SH-SY5Y (cell line): ENCODE results near the gene ELK4.

ENCODE experiments used
- GATA2 ChIP-seq: IDR thresholded peaks from 2 replicates; pipeline ENCODE4 v1.6.1; 2011; ENCODE audit warnings: mild to moderate bottlenecking, low read depth, low read length
- GATA3 ChIP-seq: IDR thresholded peaks from 2 replicates; pipeline ENCODE4 v1.6.1; 2011; ENCODE audit warnings: low read depth, mild to moderate bottlenecking, low read length, moderate library complexity

Gene ELK4

GRCh38 chr1:205589618-205590456 is 42.0 kb downstream of the ELK4 start:
- no peak for TF ChIP-seq GATA3
- no peak for TF ChIP-seq GATA2

GRCh38 chr1:205589046-205589445 is 42.8 kb downstream of the ELK4 start:
- TF ChIP-seq GATA2 (no peak), GATA3 (no peak)

GRCh38 chr1:205588636-205589035 is 43.2 kb downstream of the ELK4 start:
- no peak for TF ChIP-seq GATA3
- no peak for TF ChIP-seq GATA2

GRCh38 chr1:205587581-205587980 is 44.2 kb downstream of the ELK4 start:
- no peak for TF ChIP-seq GATA3
- TF ChIP-seq GATA2, result no peak

DNA sequence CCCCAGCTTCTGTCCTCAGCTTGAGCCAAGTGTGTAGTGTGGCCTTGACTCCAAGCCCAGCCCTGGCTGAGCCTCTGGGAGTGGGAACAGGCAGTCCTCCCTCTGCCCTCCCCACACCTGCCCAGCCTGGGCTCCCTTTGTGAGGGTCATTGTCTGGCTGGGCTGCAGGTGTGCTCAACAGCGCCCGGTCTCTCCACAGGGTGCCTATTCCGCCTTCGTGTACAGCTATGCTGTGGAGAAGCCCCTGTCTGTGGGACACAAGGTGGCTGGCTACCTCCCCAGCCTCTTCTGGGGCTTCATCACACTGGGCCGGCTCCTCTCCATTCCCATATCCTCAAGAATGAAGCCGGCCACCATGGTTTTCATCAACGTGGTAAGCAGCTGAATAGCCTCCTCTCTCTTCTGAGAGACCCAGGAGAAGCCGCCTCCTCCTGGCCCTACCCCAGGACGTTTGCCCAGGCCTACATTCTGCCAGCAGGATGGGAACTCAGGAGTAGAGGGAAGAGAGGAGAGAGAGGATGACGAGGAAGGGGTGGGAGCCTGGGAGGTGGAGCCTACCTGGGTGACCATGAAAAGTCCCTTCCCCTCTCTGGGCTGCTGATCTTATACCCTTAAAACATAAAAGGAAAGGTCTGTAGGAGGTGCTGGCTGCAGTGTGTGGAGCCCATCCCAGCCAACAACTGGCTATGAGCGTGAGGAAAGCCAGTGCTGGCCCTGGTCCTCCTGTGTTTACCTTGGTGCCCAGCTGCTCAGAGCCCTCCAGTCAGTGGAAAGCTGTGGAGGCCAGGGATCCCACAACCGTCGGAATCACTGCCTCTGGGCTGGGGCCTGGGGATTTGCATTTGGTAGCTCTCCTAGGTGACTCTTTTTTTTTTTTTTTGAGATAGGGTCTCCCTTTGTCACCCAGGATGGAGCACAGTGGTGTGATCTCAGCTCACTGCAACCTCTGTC is 45.7 kb downstream of the ELK4 start:
- no peak for TF ChIP-seq GATA3
- no peak for TF ChIP-seq GATA2

- TF ChIP-seq GATA3, result no peak
- TF ChIP-seq GATA2, result no peak
Measured at GRCh38 chr1:205585169-205585834, 46.5 kb downstream of the ELK4 start.

GRCh38 chr1:205584732-205585131 is 47.1 kb downstream of the ELK4 start:
- TF ChIP-seq GATA3 (no peak), GATA2 (no peak)

DNA sequence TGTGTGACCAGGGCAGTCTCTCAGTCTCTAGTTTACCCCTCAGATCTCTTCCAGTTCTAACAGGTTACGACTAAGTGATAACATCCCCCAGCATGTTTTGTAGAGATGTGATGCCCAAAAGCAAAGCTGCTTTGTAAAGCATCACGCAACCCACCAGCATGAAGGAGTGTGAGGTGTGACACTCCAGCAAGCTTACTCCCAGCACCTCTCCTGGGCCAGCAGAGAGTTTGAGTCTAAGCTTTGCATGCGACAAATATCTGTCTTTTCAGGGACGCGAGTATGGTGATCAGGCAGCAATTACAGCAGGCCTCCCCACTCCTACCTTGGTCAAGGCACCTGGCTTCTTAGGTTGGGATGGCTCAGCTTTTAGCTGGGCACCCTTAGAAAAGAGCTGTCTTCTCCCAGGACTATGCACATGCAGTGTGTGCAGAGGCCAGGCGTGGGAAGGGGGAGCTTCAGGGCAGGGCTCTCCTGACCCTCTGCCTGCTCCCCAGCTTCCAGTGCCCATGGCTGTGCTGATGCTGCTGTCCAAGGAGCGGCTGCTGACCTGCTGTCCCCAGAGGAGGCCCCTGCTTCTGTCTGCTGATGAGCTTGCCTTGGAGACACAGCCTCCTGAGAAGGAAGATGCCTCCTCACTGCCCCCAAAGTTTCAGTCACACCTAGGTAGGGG is 48.2 kb downstream of the ELK4 start:
- TF ChIP-seq GATA3 (no peak), GATA2 (no peak)

DNA sequence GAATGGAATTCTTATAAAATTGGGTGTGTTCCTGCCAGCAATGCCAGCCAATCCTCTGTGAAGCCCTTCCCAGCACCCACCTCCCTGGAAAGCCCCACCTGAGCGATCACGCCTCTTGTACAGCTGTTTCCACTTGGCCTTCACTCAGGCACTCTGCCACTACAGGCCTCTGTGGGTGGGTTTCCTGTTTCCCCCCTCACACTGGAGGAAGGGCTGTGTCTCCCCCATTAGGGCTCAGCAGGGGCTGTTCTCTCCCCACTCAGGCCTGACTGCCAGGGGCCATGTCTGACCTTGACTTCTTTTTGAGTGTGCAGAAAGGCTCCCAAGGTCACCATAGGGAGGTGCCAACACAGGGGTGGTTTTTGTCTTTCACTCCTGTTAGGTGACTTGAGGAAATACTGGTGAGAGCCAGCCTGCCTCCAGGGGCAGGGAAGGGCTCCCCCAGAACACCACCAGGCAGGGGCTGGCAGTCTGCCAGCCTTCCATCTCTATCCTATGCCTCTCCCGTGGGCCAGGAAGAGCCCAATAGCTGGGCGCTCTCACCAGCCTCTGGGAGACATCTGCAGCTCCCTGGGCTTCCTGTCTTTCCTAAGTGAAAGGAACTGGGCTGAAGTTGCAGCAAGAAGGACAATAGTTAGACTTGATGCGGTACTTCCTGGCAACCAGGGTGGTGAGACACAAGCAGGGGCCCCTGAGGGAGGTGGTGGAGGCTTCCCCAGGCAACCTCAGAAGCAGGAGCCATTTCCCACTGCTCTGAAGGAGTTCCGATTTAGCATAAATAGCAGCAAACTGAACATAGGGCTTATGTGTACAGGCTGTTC is 49.1 kb downstream of the ELK4 start:
- TF ChIP-seq GATA2 (no peak), GATA3 (no peak)

DNA sequence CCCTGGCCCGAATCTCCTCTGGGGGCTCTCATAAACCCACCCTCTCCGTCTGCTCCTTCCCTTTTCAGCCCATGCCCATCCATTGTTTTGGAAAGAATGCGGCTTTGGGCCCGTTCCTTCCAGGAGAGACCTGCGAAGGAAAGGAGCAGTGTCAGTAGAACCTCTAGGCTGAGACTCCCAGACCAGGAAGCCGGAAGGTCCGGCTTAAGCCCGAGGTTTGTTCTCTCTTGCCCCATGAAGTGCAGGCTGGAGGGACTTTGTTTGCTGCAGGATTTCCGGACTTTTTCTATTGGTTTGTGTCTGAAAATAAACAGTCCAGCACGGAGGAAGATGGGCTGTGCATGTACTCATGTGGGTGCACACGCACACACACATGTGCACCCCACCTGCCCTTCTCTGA is 49.8 kb downstream of the ELK4 start:
- TF ChIP-seq GATA3, result no peak
- no peak for TF ChIP-seq GATA2

- TF ChIP-seq GATA2, result no peak
- no peak for TF ChIP-seq GATA3
Measured at GRCh38 chr1:205581321-205581980, 50.4 kb downstream of the ELK4 start.

- TF ChIP-seq GATA2, result no peak
- no peak for TF ChIP-seq GATA3
Measured at GRCh38 chr1:205580923-205581180, 51.0 kb downstream of the ELK4 start.
